ENCODE data around the gene MARK3.

The MARK3 gene

DNA sequence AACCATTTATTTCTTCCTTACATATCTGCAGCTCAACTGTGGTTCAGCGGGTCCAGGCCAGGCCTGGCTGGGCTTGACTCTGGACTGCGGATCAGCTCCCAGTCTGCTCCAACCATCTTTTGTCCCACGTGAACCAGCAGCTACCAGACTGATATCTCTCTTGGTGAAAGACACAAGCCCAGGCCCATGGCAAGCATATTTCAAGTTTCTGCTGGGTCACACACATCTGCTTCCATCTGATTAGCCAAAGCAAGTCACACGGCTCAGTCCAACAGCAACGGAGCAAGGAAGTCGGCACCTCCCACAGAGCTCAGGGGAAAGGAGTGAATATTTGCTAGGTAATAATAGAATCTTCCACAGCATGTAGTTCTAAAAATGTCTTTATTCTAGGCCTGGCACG, 24.7 kb upstream of the MARK3 start:
- Histone ChIP-seq H3K27ac (no peak overlapping the region), H3K36me3 (no peaks in the 10 kb centered on the region), H3K27me3 (peaks cover 0 to 8% of the 10 kb centered on the region in 2 donors), H3K4me1 (no peaks in the 10 kb centered on the region), H3K9me3 (peaks cover 5 to 10% (median 5%) of the 10 kb centered on the region in 3 donors), H3K4me3 (no peak overlapping the region)
- intact Hi-C loops (cut with DNase I; ENCODE audit: low total_unique reads): no loop called here
- TF ChIP-seq, protein P1, sequence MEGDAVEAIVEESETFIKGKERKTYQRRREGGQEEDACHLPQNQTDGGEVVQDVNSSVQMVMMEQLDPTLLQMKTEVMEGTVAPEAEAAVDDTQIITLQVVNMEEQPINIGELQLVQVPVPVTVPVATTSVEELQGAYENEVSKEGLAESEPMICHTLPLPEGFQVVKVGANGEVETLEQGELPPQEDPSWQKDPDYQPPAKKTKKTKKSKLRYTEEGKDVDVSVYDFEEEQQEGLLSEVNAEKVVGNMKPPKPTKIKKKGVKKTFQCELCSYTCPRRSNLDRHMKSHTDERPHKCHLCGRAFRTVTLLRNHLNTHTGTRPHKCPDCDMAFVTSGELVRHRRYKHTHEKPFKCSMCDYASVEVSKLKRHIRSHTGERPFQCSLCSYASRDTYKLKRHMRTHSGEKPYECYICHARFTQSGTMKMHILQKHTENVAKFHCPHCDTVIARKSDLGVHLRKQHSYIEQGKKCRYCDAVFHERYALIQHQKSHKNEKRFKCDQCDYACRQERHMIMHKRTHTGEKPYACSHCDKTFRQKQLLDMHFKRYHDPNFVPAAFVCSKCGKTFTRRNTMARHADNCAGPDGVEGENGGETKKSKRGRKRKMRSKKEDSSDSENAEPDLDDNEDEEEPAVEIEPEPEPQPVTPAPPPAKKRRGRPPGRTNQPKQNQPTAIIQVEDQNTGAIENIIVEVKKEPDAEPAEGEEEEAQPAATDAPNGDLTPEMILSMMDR (IDR thresholded peaks at IDR 0.05): no peak
- DNase-seq: no peak

DNA sequence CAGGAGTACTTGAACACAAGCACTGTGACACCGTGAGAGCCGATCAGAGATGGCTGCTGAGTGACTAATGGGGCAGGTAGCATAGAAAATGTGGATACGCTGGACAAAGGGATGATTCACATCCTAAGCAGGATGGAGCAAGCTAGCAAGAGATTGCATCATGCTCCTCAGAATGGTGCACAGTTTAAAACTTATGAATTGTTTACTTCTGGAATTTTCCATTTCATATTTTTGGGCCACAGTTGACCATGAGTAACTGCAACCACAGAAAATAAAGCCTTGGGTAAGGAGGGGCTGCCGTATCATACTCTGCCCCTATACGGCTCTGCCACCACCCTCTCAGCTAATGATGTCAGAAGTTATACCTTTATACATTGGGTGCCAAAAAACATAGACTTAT, 23.3 kb upstream of the MARK3 start:
- no peak overlapping the region for H3K4me3 ChIP-seq
- H3K27me3 ChIP-seq: peaks cover 0 to 3% of the 10 kb centered on the region in 2 donors
- intact Hi-C loops (cut with DNase I; ENCODE audit: low total_unique reads): no loop called here
- no peaks in the 10 kb centered on the region for H3K36me3 ChIP-seq
- H3K9me3 ChIP-seq: peaks cover 5 to 10% (median 5%) of the 10 kb centered on the region in 3 donors
- TF ChIP-seq, protein P1 (IDR thresholded peaks at IDR 0.05): no peak
- H3K4me1 ChIP-seq: no peaks in the 10 kb centered on the region
- no peak for DNase-seq
- H3K27ac ChIP-seq: no peak overlapping the region

DNA sequence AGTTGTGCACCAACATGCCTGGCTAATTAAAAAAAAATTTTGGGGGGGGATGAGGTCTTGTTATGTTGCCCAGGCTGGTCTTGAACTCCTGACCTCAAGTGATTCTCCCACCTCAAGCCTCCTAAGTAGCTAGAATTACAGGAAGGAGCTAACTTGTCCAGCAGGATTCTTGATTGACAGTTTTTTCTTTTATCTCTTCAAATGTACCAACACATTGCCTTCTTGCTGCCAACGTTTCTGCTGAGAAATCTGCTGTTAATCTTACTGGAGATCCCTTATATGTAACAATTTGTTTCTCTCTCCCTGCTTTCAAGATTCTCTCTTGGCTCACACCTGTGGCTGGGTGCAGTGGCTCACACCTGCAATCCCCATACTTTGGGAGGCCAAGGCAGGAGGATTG, 22.4 kb upstream of the MARK3 start:
- Histone ChIP-seq H3K27me3 (peaks cover 0 to 3% of the 10 kb centered on the region in 2 donors), H3K9me3 (peaks cover 5 to 10% (median 5%) of the 10 kb centered on the region in 3 donors), H3K4me3 (no peak overlapping the region), H3K27ac (no peak overlapping the region), H3K36me3 (no peaks in the 10 kb centered on the region), H3K4me1 (no peaks in the 10 kb centered on the region)
- intact Hi-C loops (cut with DNase I; ENCODE audit: low total_unique reads): no loop called here
- TF ChIP-seq, protein P1 (IDR thresholded peaks at IDR 0.05): no peak
- no peak for DNase-seq

DNA sequence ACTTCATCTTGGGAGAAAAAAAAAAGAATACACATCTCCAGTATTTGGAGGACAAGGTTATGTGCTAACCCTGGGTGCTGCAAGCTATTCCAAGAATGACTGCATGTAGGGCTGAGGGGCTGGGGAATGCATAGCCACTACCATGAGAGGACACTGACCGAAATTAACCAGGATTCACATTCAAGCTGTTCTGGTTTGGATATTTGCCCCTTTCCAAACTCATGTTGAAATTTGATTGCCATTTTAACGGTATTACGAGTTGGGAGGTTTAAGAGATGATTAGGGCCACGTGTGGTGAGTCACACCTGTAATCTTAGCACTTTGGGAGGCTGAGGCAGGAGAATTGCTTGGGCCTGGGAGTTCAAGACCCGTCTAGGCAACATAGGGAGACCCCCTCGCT, 18.5 kb upstream of the MARK3 start:
- H3K4me1 ChIP-seq: no peaks in the 10 kb centered on the region
- no peak for DNase-seq
- no peaks in the 10 kb centered on the region for H3K36me3 ChIP-seq
- no peaks in the 10 kb centered on the region for H3K27me3 ChIP-seq
- no peak overlapping the region for H3K27ac ChIP-seq
- H3K9me3 ChIP-seq: peaks cover 5 to 10% (median 5%) of the 10 kb centered on the region in 3 donors
- H3K4me3 ChIP-seq: no peak overlapping the region
- intact Hi-C loops (cut with DNase I; ENCODE audit: low total_unique reads): no loop called here
- TF ChIP-seq, protein P1 (IDR thresholded peaks at IDR 0.05): no peak

DNA sequence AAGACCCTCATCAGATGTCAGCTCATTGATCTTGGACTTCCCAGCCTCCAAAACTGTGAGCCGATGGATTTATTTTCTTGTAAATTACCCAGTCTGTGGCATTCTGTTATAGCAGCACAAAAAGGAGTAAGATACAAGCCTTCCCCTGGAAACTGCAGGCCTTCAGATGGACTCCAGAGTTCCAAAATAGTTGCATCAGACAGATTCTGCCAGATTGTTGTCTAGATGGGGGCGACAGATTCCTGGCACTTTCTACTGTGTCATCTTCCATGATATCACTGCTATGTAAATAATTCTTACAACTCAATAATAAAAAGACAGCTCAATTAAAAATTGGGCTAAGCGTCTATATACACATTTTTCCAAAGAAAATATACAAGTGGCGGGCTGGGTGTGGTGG, 17.2 kb upstream of the MARK3 start:
- H3K4me1 ChIP-seq: no peaks in the 10 kb centered on the region
- TF ChIP-seq, protein P1 (IDR thresholded peaks at IDR 0.05): no peak
- no peak overlapping the region for H3K4me3 ChIP-seq
- no peaks in the 10 kb centered on the region for H3K27me3 ChIP-seq
- H3K36me3 ChIP-seq: no peaks in the 10 kb centered on the region
- intact Hi-C loops (cut with DNase I; ENCODE audit: low total_unique reads): no loop called here
- peaks cover 0 to 4% (median under 1%) of the 10 kb centered on the region in 3 donors for H3K9me3 ChIP-seq
- DNase-seq: no peak
- H3K27ac ChIP-seq: no peak overlapping the region

DNA sequence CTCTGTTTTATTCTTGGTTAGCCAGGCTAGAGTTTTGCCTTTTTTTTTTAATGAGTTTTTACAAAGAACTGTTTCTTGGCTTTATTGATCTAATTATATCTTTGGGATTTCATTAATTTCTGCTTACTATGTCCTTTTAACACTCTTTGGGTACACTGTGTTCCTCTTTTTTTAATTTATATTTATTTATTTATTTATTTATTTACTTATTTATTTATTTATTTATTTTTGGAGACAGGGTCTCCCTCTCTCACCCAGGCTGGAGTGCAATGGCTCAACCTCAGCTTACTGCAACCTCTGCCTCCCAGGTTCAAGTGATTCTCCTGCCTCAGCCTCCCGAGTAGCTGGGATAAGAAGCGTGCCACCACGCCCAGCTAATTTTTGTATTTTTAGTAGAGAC, 15.1 kb upstream of the MARK3 start:
- no peak overlapping the region for H3K4me3 ChIP-seq
- no peaks in the 10 kb centered on the region for H3K9me3 ChIP-seq
- H3K36me3 ChIP-seq: no peaks in the 10 kb centered on the region
- peak in 1 of 2 donors; percentile 7 for DNase-seq
- H3K4me1 ChIP-seq: no peaks in the 10 kb centered on the region
- intact Hi-C loops (cut with DNase I; ENCODE audit: low total_unique reads): no loop called here
- H3K27me3 ChIP-seq: peaks cover 0 to 2% of the 10 kb centered on the region in 2 donors
- TF ChIP-seq, protein P1 (IDR thresholded peaks at IDR 0.05): no peak
- H3K27ac ChIP-seq: no peak overlapping the region
